Fibroblast of lung (primary cell): Measurements from ENCODE around the gene BRD2. TPM values are rescaled to one million over a fixed set of nuclear protein-coding genes. Genes with fewer than 3 reads are reported as not detected.

Source experiments
- polyA plus RNA-seq, 2 donors: library from polyadenylated mRNA; depleted of rRNA in 1 of 2; stranded (reverse) in 1 of 2; unstranded in 1 of 2; fragments of >200 nt; gene quantifications; 2 replicates each; pipeline ENCODE4 v1.2.1, GENCODE V29; 2011 to 2012; ENCODE audit warnings: missing spikeins in 1 of 2
- total RNA-seq: library from RNA; depleted of rRNA; stranded (reverse); fragments of >200 nt; gene quantifications from 2 replicates; pipeline ENCODE4 v1.2.1, GENCODE V29; 2014

BRD2 gene
- total and polyA plus RNA-seq, 2 donors (not counting 1 experiment from before 2014, with no cell fraction given), result 75.6 to 126 TPM

Other genes starting within 250 kb of the BRD2 start
- gene HLA-DQA2, start 227.2 kb upstream of the BRD2 start, total RNA-seq, result not detected in 2 replicates
- gene HLA-DQA2, start 227.2 kb upstream of the BRD2 start, polyA plus RNA-seq, result not detected in 2 replicates
- gene HLA-DQB2, start 205.1 kb upstream of the BRD2 start, total RNA-seq, result not detected in 2 replicates
- gene HLA-DQB2, start 205.1 kb upstream of the BRD2 start, polyA plus RNA-seq, result not detected in 2 replicates
- under 0.01 and 0.26 TPM in 2 replicates for gene HLA-DOB, start 151.6 kb upstream of the BRD2 start, total RNA-seq
- 0.16 and 0.49 TPM in 2 replicates for gene HLA-DOB, start 151.6 kb upstream of the BRD2 start, polyA plus RNA-seq
- gene TAP2, start 129.9 kb upstream of the BRD2 start, total RNA-seq, result 14.1 and 27.7 TPM in 2 replicates
- 18.6 and 20.7 TPM in 2 replicates for gene TAP2, start 129.9 kb upstream of the BRD2 start, polyA plus RNA-seq
- gene PSMB8, start 124.5 kb upstream of the BRD2 start, total RNA-seq, result 72.9 and 77.3 TPM in 2 replicates
- 77.1 and 80.0 TPM in 2 replicates for gene PSMB8, start 124.5 kb upstream of the BRD2 start, polyA plus RNA-seq
- gene TAP1, start 114.9 kb upstream of the BRD2 start, total RNA-seq, result 66.8 and 107 TPM in 2 replicates
- 30.7 and 31.4 TPM in 2 replicates for gene TAP1, start 114.9 kb upstream of the BRD2 start, polyA plus RNA-seq
- gene PSMB9, start 114.4 kb upstream of the BRD2 start, total RNA-seq, result 54.7 and 64.4 TPM in 2 replicates
- 43.0 and 75.0 TPM in 2 replicates for gene PSMB9, start 114.4 kb upstream of the BRD2 start, polyA plus RNA-seq
- gene HLA-DMB, start 27.6 kb upstream of the BRD2 start, total RNA-seq, result 0.51 and 0.83 TPM in 2 replicates
- gene HLA-DMB, start 27.6 kb upstream of the BRD2 start, polyA plus RNA-seq, result 0.28 TPM in 2 replicates
- gene HLA-DMA, start 15.5 kb upstream of the BRD2 start, total RNA-seq, result 9.8 and 12.1 TPM in 2 replicates
- 3.7 and 7.1 TPM in 2 replicates for gene HLA-DMA, start 15.5 kb upstream of the BRD2 start, polyA plus RNA-seq
- gene HLA-DOA, start 41.0 kb downstream of the BRD2 start, total RNA-seq, result not detected in 2 replicates
- gene HLA-DOA, start 41.0 kb downstream of the BRD2 start, polyA plus RNA-seq, result not detected in 2 replicates
- 1.0 and 1.5 TPM in 2 replicates for gene HLA-DPA1, start 105.1 kb downstream of the BRD2 start, total RNA-seq
- 3.3 and 9.1 TPM in 2 replicates for gene HLA-DPA1, start 105.1 kb downstream of the BRD2 start, polyA plus RNA-seq
- 1.3 and 5.4 TPM in 2 replicates for gene HLA-DPB1, start 107.4 kb downstream of the BRD2 start, total RNA-seq
- gene HLA-DPB1, start 107.4 kb downstream of the BRD2 start, polyA plus RNA-seq, result 11.0 and 11.5 TPM in 2 replicates
- gene COL11A2, start 223.9 kb downstream of the BRD2 start, total RNA-seq, result 0.17 and 0.26 TPM in 2 replicates
- 0.06 and 0.17 TPM in 2 replicates for gene COL11A2, start 223.9 kb downstream of the BRD2 start, polyA plus RNA-seq
- gene RXRB, start 232.1 kb downstream of the BRD2 start, total RNA-seq, result 20.0 and 25.9 TPM in 2 replicates
- gene RXRB, start 232.1 kb downstream of the BRD2 start, polyA plus RNA-seq, result 33.1 and 34.0 TPM in 2 replicates
- gene SLC39A7, start 232.3 kb downstream of the BRD2 start, total RNA-seq, result 89.9 and 112 TPM in 2 replicates
- gene SLC39A7, start 232.3 kb downstream of the BRD2 start, polyA plus RNA-seq, result 121 and 160 TPM in 2 replicates
- gene HSD17B8, start 236.1 kb downstream of the BRD2 start, total RNA-seq, result 11.0 and 11.4 TPM in 2 replicates
- gene HSD17B8, start 236.1 kb downstream of the BRD2 start, polyA plus RNA-seq, result 4.9 and 5.9 TPM in 2 replicates
- gene RING1, start 239.9 kb downstream of the BRD2 start, total RNA-seq, result 30.6 and 33.1 TPM in 2 replicates
- 24.7 and 27.3 TPM in 2 replicates for gene RING1, start 239.9 kb downstream of the BRD2 start, polyA plus RNA-seq